GM18502 (cell line): ENCODE data around the gene CPLX1.

Source experiments
- ATAC-seq: cut with Tn5 transposase; IDR thresholded peaks from one replicate; pipeline ENCODE4 v1.9.1; 2021; ENCODE audit warnings: mild to moderate bottlenecking; ENCODE audit not compliant: unreplicated experiment, poor library complexity

The CPLX1 gene

GRCh38 chr4:794900-795725, 30.8 kb downstream of the CPLX1 start:
- ATAC-seq = no peak

GRCh38 chr4:793941-794621, 31.8 kb downstream of the CPLX1 start:
- peak; percentile 42 for ATAC-seq

- no peak for ATAC-seq
Measured at GRCh38 chr4:793093-793861, 32.7 kb downstream of the CPLX1 start.

- ATAC-seq = no peak
Measured at GRCh38 chr4:792626-793092, 33.3 kb downstream of the CPLX1 start.

GRCh38 chr4:791898-792625, 33.9 kb downstream of the CPLX1 start:
- ATAC-seq = no peak

GRCh38 chr4:791252-791897, 34.6 kb downstream of the CPLX1 start:
- ATAC-seq = no peak

- ATAC-seq = no peak
Measured at GRCh38 chr4:790466-790820, 35.5 kb downstream of the CPLX1 start.

- no peak for ATAC-seq
Measured at GRCh38 chr4:789571-790465, 36.1 kb downstream of the CPLX1 start.

GRCh38 chr4:788636-789297, 37.2 kb downstream of the CPLX1 start:
- ATAC-seq = no peak

GRCh38 chr4:788006-788635, 37.8 kb downstream of the CPLX1 start:
- no peak for ATAC-seq

- no peak for ATAC-seq
Measured at GRCh38 chr4:787561-787981, 38.4 kb downstream of the CPLX1 start.

- no peak for ATAC-seq
Measured at GRCh38 chr4:786861-787300, 39.0 kb downstream of the CPLX1 start.

- no peak for ATAC-seq
Measured at GRCh38 chr4:786074-786741, 39.7 kb downstream of the CPLX1 start.

- no peak for ATAC-seq
Measured at GRCh38 chr4:785332-786073, 40.4 kb downstream of the CPLX1 start.

GRCh38 chr4:784401-785331, 41.3 kb downstream of the CPLX1 start:
- no peak for ATAC-seq
